H1 (cell line): Measurements from ENCODE around the gene PITPNC1. TPM values are rescaled to one million over a fixed set of nuclear protein-coding genes. Genes with fewer than 3 reads are reported as not detected.

Experiments
- CTCF ChIA-PET: fragments of 300-600 bp; sonication (Branson Sonifier 250); formaldehyde crosslinking; loops from one replicate; lab custom pipeline; 2021; ENCODE audit not compliant: partially characterized antibody; lab: Charles Lee
- POLR2A ChIA-PET: fragments of 300-600 bp; sonication (Branson Sonifier 250); formaldehyde crosslinking; loops from one replicate; lab custom pipeline; 2021; ENCODE audit warnings: inconsistent platforms; ENCODE audit not compliant: partially characterized antibody; lab: Charles Lee
- DNase-seq, 2 experiments: peaks; one replicate each; pipeline versions ENCODE4 v3.0.0 to v3.0.0-alpha.2; 2010 to 2022; ENCODE audit warnings: low spot score in 2 of 2, low read depth in 1 of 2, mixed read lengths in 1 of 2
- FAIRE-seq: peaks from 2 replicates; lab custom pipeline; 2011; peaks lifted over from hg19 to GRCh38; lab: Jason Lieb, UNC
- H2AFZ ChIP-seq: 2 replicates; pipeline ENCODE4 v1.8.1; 2012; ENCODE audit warnings: low read length, inconsistent platforms
- H2AK5ac ChIP-seq: 2 replicates; pipeline ENCODE4 v1.6.1; 2013; ENCODE audit warnings: low read depth, low read length
- H2BK120ac ChIP-seq: replicated peaks from 2 replicates; pipeline ENCODE3; 2013; ENCODE audit warnings: low read depth, low read length, inconsistent platforms
- H2BK12ac ChIP-seq: 2 replicates; pipeline ENCODE4 v1.6.1; 2013; ENCODE audit warnings: low read depth, low read length
- H2BK15ac ChIP-seq: 2 replicates; pipeline ENCODE4 v1.6.1; 2013; ENCODE audit warnings: low read length
- H2BK20ac ChIP-seq: 2 replicates; pipeline ENCODE4 v1.6.1; 2013; ENCODE audit warnings: low read length
- H2BK5ac ChIP-seq: 2 replicates; pipeline ENCODE4 v1.6.1; 2013; ENCODE audit warnings: low read depth, low read length
- H3K14ac ChIP-seq: 2 replicates; pipeline ENCODE4 v1.6.1; 2013; ENCODE audit warnings: inconsistent platforms; ENCODE audit not compliant: insufficient read length
- H3K18ac ChIP-seq: 2 replicates; pipeline ENCODE4 v1.6.1; 2013; ENCODE audit warnings: low read length; ENCODE audit errors: extremely low read depth
- H3K23ac ChIP-seq: 2 replicates; pipeline ENCODE4 v1.6.1; 2013; ENCODE audit warnings: inconsistent platforms; ENCODE audit not compliant: insufficient read length
- H3K23me2 ChIP-seq: 2 replicates; pipeline ENCODE4 v1.6.1; 2013; ENCODE audit warnings: low read depth, low read length
- H3K27ac ChIP-seq: 2 replicates; pipeline ENCODE4 v1.6.1; 2011; ENCODE audit warnings: low read depth, low read length, inconsistent platforms
- H3K27me3 ChIP-seq, 4 experiments: replicated peaks in 1 of 4; 1 replicate in 1 of 4; 2 replicates in 3 of 4; pipeline versions ENCODE4 v1.6.1 to v1.8.1; 2011 to 2013; ENCODE audit warnings: low read length in 3 of 4, mild to moderate bottlenecking in 3 of 4, inconsistent platforms in 2 of 4, mixed read lengths in 2 of 4, moderate library complexity in 1 of 4; ENCODE audit not compliant: control insufficient read depth in 3 of 4, insufficient read depth in 3 of 4; ENCODE audit errors: extremely low read depth in 1 of 4
- H3K36me3 ChIP-seq, 4 experiments: 2 replicates each; pipeline versions ENCODE4 v1.6.1 to v1.8.1; 2011 to 2013; ENCODE audit warnings: mild to moderate bottlenecking in 4 of 4, low read length in 3 of 4, moderate library complexity in 2 of 4, control low read depth in 1 of 4, inconsistent platforms in 1 of 4; ENCODE audit not compliant: insufficient read depth in 4 of 4, control insufficient read depth in 2 of 4
- H3K4ac ChIP-seq: replicated peaks from 2 replicates; pipeline ENCODE3; 2013; ENCODE audit warnings: low read length, low read depth, mixed read lengths, inconsistent platforms; ENCODE audit not compliant: insufficient read length
- H3K4me1 ChIP-seq, 4 experiments: replicated peaks in 1 of 4; 1 replicate in 1 of 4; 2 replicates in 3 of 4; pipeline versions ENCODE4 v1.6.1 to v1.8.1; 2011 to 2013; ENCODE audit warnings: low read length in 3 of 4, inconsistent platforms in 2 of 4, mixed read lengths in 1 of 4; ENCODE audit not compliant: insufficient read depth in 4 of 4, control insufficient read depth in 3 of 4
- H3K4me2 ChIP-seq, 2 experiments: 2 replicates each; pipeline versions ENCODE4 v1.6.1 to v1.8.1; 2011 to 2013; ENCODE audit warnings: low read depth in 2 of 2, low read length in 2 of 2, control low read depth in 1 of 2, inconsistent platforms in 1 of 2, mild to moderate bottlenecking in 1 of 2; ENCODE audit not compliant: insufficient read depth in 1 of 2
- H3K4me3 ChIP-seq, 4 experiments: fragments of 200-600, 300-600 bp in 1 of 4; sonication (generic), shearing (Covaris generic), sonication (Bioruptor Twin) in 1 of 4; 2 replicates each; pipeline versions ENCODE4 v1.5.1 to v1.8.1; 2011 to 2016; ENCODE audit warnings: low read length in 4 of 4, low read depth in 3 of 4, control low read depth in 2 of 4, inconsistent platforms in 2 of 4, mild to moderate bottlenecking in 2 of 4, mixed read lengths in 1 of 4, moderate library complexity in 1 of 4; ENCODE audit not compliant: insufficient read depth in 2 of 4; ENCODE audit errors: extremely low read depth in 1 of 4
- H3K56ac ChIP-seq: replicated peaks from 2 replicates; pipeline ENCODE3; 2013; ENCODE audit warnings: low read depth, mild to moderate bottlenecking, mixed read lengths, low read length, inconsistent platforms; ENCODE audit not compliant: insufficient read length
- H3K79me1 ChIP-seq: 2 replicates; pipeline ENCODE4 v1.6.1; 2013; ENCODE audit warnings: low read depth, low read length, control low read depth
- H3K79me2 ChIP-seq, 2 experiments: 2 replicates each; pipeline versions ENCODE4 v1.6.1 to v1.8.1; 2012 to 2013; ENCODE audit warnings: low read length in 2 of 2, mild to moderate bottlenecking in 2 of 2, inconsistent platforms in 1 of 2; ENCODE audit not compliant: insufficient read depth in 2 of 2, control insufficient read depth in 1 of 2
- H3K9ac ChIP-seq, 4 experiments: replicated peaks in 1 of 4; 1 replicate in 1 of 4; 2 replicates in 3 of 4; pipeline versions ENCODE4 v1.6.1 to v1.8.1; 2011 to 2013; ENCODE audit warnings: low read depth in 3 of 4, low read length in 3 of 4, control low read depth in 2 of 4, mild to moderate bottlenecking in 2 of 4, moderate library complexity in 2 of 4, inconsistent platforms in 1 of 4; ENCODE audit errors: extremely low read depth in 1 of 4
- H3K9me3 ChIP-seq, 2 experiments: 2 replicates each; pipeline versions ENCODE4 v1.6.1 to v1.8.1; 2012 to 2013; ENCODE audit warnings: mild to moderate bottlenecking in 2 of 2, moderate library complexity in 2 of 2, control low read depth in 1 of 2, inconsistent platforms in 1 of 2, low read depth in 1 of 2, low read length in 1 of 2, mixed read lengths in 1 of 2; ENCODE audit not compliant: insufficient read depth in 2 of 2
- H4K20me1 ChIP-seq, 2 experiments: replicated peaks in 1 of 2; 2 replicates each; pipeline versions ENCODE3 to v1.8.1; 2011 to 2013; ENCODE audit warnings: inconsistent platforms in 2 of 2, low read length in 2 of 2, mild to moderate bottlenecking in 1 of 2; ENCODE audit not compliant: insufficient read depth in 2 of 2, control insufficient read depth in 1 of 2
- H4K5ac ChIP-seq: 2 replicates; pipeline ENCODE4 v1.6.1; 2013; ENCODE audit warnings: low read length, low read depth, mixed read lengths, inconsistent platforms; ENCODE audit not compliant: insufficient read length
- H4K8ac ChIP-seq: 2 replicates; pipeline ENCODE4 v1.8.0; 2013; ENCODE audit warnings: mild to moderate bottlenecking, moderate library complexity, low read length, inconsistent platforms; ENCODE audit not compliant: insufficient read depth; ENCODE audit errors: extremely low read depth
- H4K91ac ChIP-seq: replicated peaks from 2 replicates; pipeline ENCODE3; 2013; ENCODE audit warnings: low read length, mixed read lengths, inconsistent platforms; ENCODE audit not compliant: insufficient read length
- EP300 ChIP-seq, 2 experiments: IDR thresholded peaks; 1 replicate in 1 of 2; 2 replicates in 1 of 2; pipeline ENCODE4 v1.6.1; 2011 to 2012; ENCODE audit warnings: low read depth in 2 of 2, low read length in 2 of 2, mild to moderate bottlenecking in 2 of 2, borderline replicate concordance in 1 of 2, inconsistent platforms in 1 of 2, moderate library complexity in 1 of 2
- KDM4A ChIP-seq: IDR thresholded peaks from one replicate; pipeline ENCODE4 v1.7.1; 2012; ENCODE audit warnings: low read depth, mild to moderate bottlenecking, moderate library complexity, low read length, inconsistent platforms; ENCODE audit not compliant: severe bottlenecking
- MAFK ChIP-seq: IDR thresholded peaks from 2 replicates; pipeline ENCODE4 v1.6.1; 2012; ENCODE audit warnings: low read depth, mild to moderate bottlenecking, improper control_type of control experiment, low read length
- RFX5 ChIP-seq: IDR thresholded peaks from 2 replicates; pipeline ENCODE4 v1.6.1; 2011; ENCODE audit warnings: low read depth, low read length, improper control_type of control experiment, borderline replicate concordance
- WGBS, 2 experiments: shearing (Covaris generic) in 1 of 2; methylation state at CpG; one replicate each; pipeline versions ENCODE4 v1.1.6 to v1.1.7; 2013 to 2015; ENCODE audit warnings: low lambda C conversion rate in 2 of 2, mixed read lengths in 2 of 2, inconsistent platforms in 1 of 2, low coverage in 1 of 2, missing lambda C conversion rate in 1 of 2; ENCODE audit not compliant: insufficient replicate concordance in 2 of 2, insufficient coverage in 1 of 2, insufficient read length in 1 of 2; ENCODE audit errors: extremely low coverage in 1 of 2, missing lambda C conversion rate in 1 of 2; 5-methylcytosine and 5-hydroxymethylcytosine counted together
- polyA plus RNA-seq, 7 experiments: library from polyadenylated mRNA; depleted of rRNA in 3 of 7; stranded (reverse) in 5 of 7; unstranded in 2 of 7; fragments of >200 nt in 5 of 7; fragments of 200-250 nt in 2 of 7; gene quantifications; 1 replicate in 5 of 7; 2 replicates in 1 of 7; 4 replicates in 1 of 7; pipeline versions ENCODE4 v1.2.1 to v1.2.3, GENCODE V29; 2011 to 2013; ENCODE audit warnings: missing spikeins in 2 of 7, mixed read lengths in 2 of 7
- total RNA-seq: library from RNA; stranded (reverse); fragmentation: NEBNext Ultra II Directional; extraction: Animal tissue kit (Norgen Biotek cat#: 25700); gene quantifications from 2 replicates; pipeline ENCODE4 v1.2.1, GENCODE V29; 2021
- TF ChIP-seq, protein P1 (sequence below): IDR thresholded peaks from 2 replicates; pipeline ENCODE4 v1.6.1; 2011; ENCODE audit warnings: low read depth, mild to moderate bottlenecking, low read length; ENCODE audit not compliant: insufficient read depth

Gene PITPNC1
- total and polyA plus RNA-seq, 2 of the 8 experiments (the other 6 are each of a cell fraction or from before 2014, with no cell fraction given) = 17.6 to 54.7 TPM

DNA sequence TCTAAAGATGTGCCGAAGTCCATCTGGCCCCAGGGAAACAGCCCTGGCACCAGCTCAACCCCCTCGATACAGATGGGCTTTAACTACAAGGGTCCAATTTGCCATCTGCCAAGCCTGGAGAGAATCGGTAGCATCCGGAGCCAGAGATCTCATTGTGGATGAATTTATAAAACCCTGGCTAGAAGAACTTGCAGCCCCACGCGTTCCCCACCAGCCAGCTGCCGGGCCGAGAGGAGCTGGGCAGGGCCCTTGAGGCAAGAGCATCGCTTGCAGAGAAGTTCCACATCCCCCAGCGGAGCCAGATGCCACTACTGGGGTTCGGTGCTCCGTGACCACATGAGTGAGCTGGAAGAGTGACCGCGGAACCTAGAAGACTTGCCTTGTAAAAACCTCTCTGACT is 275.4 kb downstream of the PITPNC1 start:
- H3K9me3 ChIP-seq = no peaks in the 10 kb centered on the region
- no peaks in the 10 kb centered on the region for H3K23me2 ChIP-seq
- POLR2A ChIA-PET = no interaction called here

More for the DNA sequence above, 275.4 kb downstream of the PITPNC1 start:
- Histone ChIP-seq H2AFZ (no peak overlapping the region), H3K4me3 (no peak overlapping the region), H3K4me1 (peaks cover 3 to 5% (median 3%) of the 10 kb centered on the region in 4 experiments; a peak in 5 of 7 replicates), H3K36me3 (no peaks in the 10 kb centered on the region), H3K79me2 (no peaks in the 10 kb centered on the region), H3K79me1 (no peaks in the 10 kb centered on the region), H2BK120ac (no peak overlapping the region), H4K8ac (no peak overlapping the region), H4K20me1 (no peaks in the 10 kb centered on the region), H3K14ac (no peak overlapping the region), H4K91ac (no peak overlapping the region), H2BK12ac (no peak overlapping the region), H3K27ac (no peak overlapping the region), H3K9ac (no peak overlapping the region; a peak in 1 of 7 replicates), H2BK15ac (no peak overlapping the region), H4K5ac (no peak overlapping the region), H3K18ac (no peak overlapping the region), H3K56ac (no peak overlapping the region)
- WGBS, 2 experiments = 97% methylated on average over 14 of the region's 14 CpGs; no CpG with 5 or more reads in 1 of the 2 experiments
- CTCF ChIA-PET = interaction anchor here (1.7 kb wide), 1 partner anchor 13 kb away, joined by 4 read pairs; no protein-coding TSS in a partner anchor
- TF ChIP-seq RFX5 (no peak), KDM4A (no peak), EP300 (IDR thresholded peaks at IDR 0.05; ENCODE audit: borderline replicate concordance in 1 of 2, low read depth in 2 of 2, low read length in 2 of 2) (no peak), MAFK (no peak)
- TF ChIP-seq, protein P1, sequence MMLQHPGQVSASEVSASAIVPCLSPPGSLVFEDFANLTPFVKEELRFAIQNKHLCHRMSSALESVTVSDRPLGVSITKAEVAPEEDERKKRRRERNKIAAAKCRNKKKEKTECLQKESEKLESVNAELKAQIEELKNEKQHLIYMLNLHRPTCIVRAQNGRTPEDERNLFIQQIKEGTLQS = no peak
- TF ChIP-seq, all 59 proteins: peak for 0
- Histone ChIP-seq H2BK20ac (no peak overlapping the region), H3K4me2 (no peak overlapping the region), H3K23ac (no peak overlapping the region), H2AK5ac (no peak overlapping the region), H2BK5ac (no peak overlapping the region), H3K4ac (no peak overlapping the region), H3K27me3 (no peaks in the 10 kb centered on the region)
- DNase-seq (no peak), FAIRE-seq (no peak)
